ENCODE data around the gene ZNF462.

ZNF462 gene

GRCh38 chr9:107016383-107016782, 153.4 kb downstream of the ZNF462 start:
- DNase-seq: no peak

GRCh38 chr9:107018861-107019545, 156.0 kb downstream of the ZNF462 start:
- DNase-seq: no peak

- no peak for DNase-seq
These were observed 157.1 kb downstream of the ZNF462 start for GRCh38 chr9:107020040-107020530.

- DNase-seq: peak; percentile 32
These were observed 161.2 kb downstream of the ZNF462 start for GRCh38 chr9:107024193-107024592.

GRCh38 chr9:107025260-107026035, 162.5 kb downstream of the ZNF462 start:
- no peak for DNase-seq

GRCh38 chr9:107029146-107029545, 166.2 kb downstream of the ZNF462 start:
- DNase-seq: no peak

GRCh38 chr9:107033966-107034365, 171.0 kb downstream of the ZNF462 start:
- DNase-seq: no peak

GRCh38 chr9:107034831-107035230, 171.9 kb downstream of the ZNF462 start:
- no peak for DNase-seq

- no peak for DNase-seq
These were observed 173.4 kb downstream of the ZNF462 start for GRCh38 chr9:107036367-107036766.

GRCh38 chr9:107039542-107039941, 176.6 kb downstream of the ZNF462 start:
- no peak for DNase-seq

GRCh38 chr9:107042606-107043005, 179.6 kb downstream of the ZNF462 start:
- DNase-seq: no peak

- peak; percentile 16 for DNase-seq
These were observed 180.9 kb downstream of the ZNF462 start for GRCh38 chr9:107043886-107044285.

GRCh38 chr9:107044872-107045271, 181.9 kb downstream of the ZNF462 start:
- DNase-seq: peak; percentile 41

- DNase-seq: no peak
These were observed 183.7 kb downstream of the ZNF462 start for GRCh38 chr9:107046692-107047091.

GRCh38 chr9:107049046-107049802, 186.3 kb downstream of the ZNF462 start:
- no peak for DNase-seq

GRCh38 chr9:107049803-107050184, 186.8 kb downstream of the ZNF462 start:
- DNase-seq: no peak

- DNase-seq: no peak
These were observed 188.4 kb downstream of the ZNF462 start for GRCh38 chr9:107051392-107051791.

- no peak for DNase-seq
These were observed 191.2 kb downstream of the ZNF462 start for GRCh38 chr9:107054146-107054545.

GRCh38 chr9:107059220-107059619, 196.3 kb downstream of the ZNF462 start:
- no peak for DNase-seq

GRCh38 chr9:107060062-107060461, 197.1 kb downstream of the ZNF462 start:
- DNase-seq: no peak
